PC-9 (cell line): ENCODE measurements around the gene CDX1. TPM values are rescaled to one million over a fixed set of nuclear protein-coding genes. Genes with fewer than 3 reads are reported as not detected.

Experiments
- BruUV-seq: library from RNA; stranded (reverse); fragments of 400-500 nt; replicated peaks from 2 replicates; lab custom pipeline; 2021; lab: Mats Ljungman, UMichigan
- CTCF ChIA-PET: fragments of 300-600 bp; sonication (Branson Sonifier 250); formaldehyde crosslinking; loops from one replicate; lab custom pipeline; 2022; ENCODE audit warnings: antibody characterized with exemption; lab: Charles Lee
- POLR2A ChIA-PET: fragments of 300-600 bp; sonication (Branson Sonifier 250); formaldehyde crosslinking; loops from one replicate; lab custom pipeline; 2022; ENCODE audit warnings: antibody characterized with exemption; ENCODE audit not compliant: unreplicated experiment; lab: Charles Lee
- DNase-seq, 2 experiments: peaks; one replicate each; pipeline versions ENCODE4 v3.0.0 to v3.0.0-alpha.2; 2015 to 2022; ENCODE audit warnings: mixed read lengths in 1 of 2
- H2AFZ ChIP-seq: fragments of 200-600 bp; sonication (generic); 2 replicates; pipeline ENCODE4 v1.8.1; 2017; ENCODE audit warnings: antibody characterized with exemption
- H3F3A ChIP-seq: fragments of 200-600 bp; sonication (generic); 2 replicates; pipeline ENCODE4 v1.8.1; 2017; ENCODE audit warnings: antibody characterized with exemption, mild to moderate bottlenecking, low read depth; ENCODE audit not compliant: insufficient read depth
- H3K27ac ChIP-seq: fragments of 200-600 bp; sonication (generic); 2 replicates; pipeline ENCODE4 v1.6.1; 2016; ENCODE audit warnings: mixed run types
- H3K27me3 ChIP-seq: fragments of 200-600 bp; sonication (generic); 2 replicates; pipeline ENCODE4 v1.6.1; 2016; ENCODE audit warnings: low read depth, mixed run types; ENCODE audit not compliant: insufficient read depth
- H3K36me3 ChIP-seq: fragments of 200-600 bp; sonication (generic); 2 replicates; pipeline ENCODE4 v1.6.1; 2016; ENCODE audit warnings: low read depth, mixed run types
- H3K4me1 ChIP-seq: fragments of 200-600 bp; sonication (generic); replicated peaks from 2 replicates; pipeline ENCODE4 v1.6.1; 2016; ENCODE audit warnings: mixed run types; ENCODE audit not compliant: insufficient read depth
- H3K4me2 ChIP-seq: fragments of 200-600 bp; sonication (generic); 2 replicates; pipeline ENCODE4 v1.6.1; 2017; ENCODE audit warnings: mixed run types
- H3K4me3 ChIP-seq: fragments of 200-600 bp; sonication (generic); 2 replicates; pipeline ENCODE4 v1.6.1; 2016; ENCODE audit warnings: mixed run types
- H3K79me2 ChIP-seq: fragments of 200-600 bp; sonication (generic); 2 replicates; pipeline ENCODE4 v1.6.1; 2017; ENCODE audit warnings: low read depth, mixed run types
- H3K9me2 ChIP-seq: fragments of 200-600 bp; sonication (generic); 2 replicates; pipeline ENCODE4 v1.8.1; 2017; ENCODE audit warnings: mild to moderate bottlenecking; ENCODE audit not compliant: insufficient read depth
- H3K9me3 ChIP-seq: fragments of 200-600 bp; sonication (generic); 2 replicates; pipeline ENCODE4 v1.8.1; 2016; ENCODE audit warnings: low read depth; ENCODE audit not compliant: insufficient read depth
- H4K20me1 ChIP-seq: fragments of 200-600 bp; sonication (generic); 2 replicates; pipeline ENCODE4 v1.8.1; 2017; ENCODE audit not compliant: insufficient read depth
- CTCF ChIP-seq: fragments of 200-600 bp; sonication (generic); conservative IDR thresholded peaks from 2 replicates; pipeline ENCODE4 v1.6.1; 2017; ENCODE audit warnings: mixed run types, antibody characterized with exemption, mild to moderate bottlenecking, moderate library complexity
- EZH2 ChIP-seq: fragments of 200-600 bp; sonication (generic); IDR thresholded peaks from 2 replicates; pipeline ENCODE4 v1.8.0; 2017; ENCODE audit warnings: antibody characterized with exemption, low read depth
- intact Hi-C: fragments of 100-400 bp; cut with micrococcal nuclease; formaldehyde crosslinking; loops from one replicate; pipeline ENCODE4 v1.10.0; 2022; ENCODE audit not compliant: unreplicated experiment
- total RNA-seq: library from RNA; stranded (reverse); gene quantifications from 2 replicates; pipeline ENCODE4 v1.2.3, GENCODE V29; 2021

Gene CDX1
- total RNA-seq, 1 experiment from 2014 or later, result not detected

- no peak for DNase-seq
- BruUV-seq, result no TSS peak
Observed at GRCh38 chr5:150190503-150190979, 24.0 kb downstream of the CDX1 start.

GRCh38 chr5:150190987-150191386 lies 24.4 kb downstream of the CDX1 start:
- no peak overlapping the region for H3K27ac ChIP-seq
- peaks cover 25% of the 10 kb centered on the region for H3K27me3 ChIP-seq
- TF ChIP-seq CTCF (no peak), EZH2 (no peak)
- H3K79me2 ChIP-seq, result no peaks in the 10 kb centered on the region
- no peaks in the 10 kb centered on the region for H3K36me3 ChIP-seq
- H3K4me3 ChIP-seq, result no peak overlapping the region
- H3K4me1 ChIP-seq, result 0 out of 2 replicates have a peak, but pooled peaks cover 5% of the 10 kb centered on the region
- ChIA-PET CTCF (no interaction called here), POLR2A (interaction anchor here (0.6 kb wide), 1 partner anchor 241 kb away, joined by 13 read pairs; no protein-coding TSS in a partner anchor)
- intact Hi-C loops, result no loop called here
- H3F3A ChIP-seq, result no peaks in the 10 kb centered on the region
- no peaks in the 10 kb centered on the region for H3K9me3 ChIP-seq
- H4K20me1 ChIP-seq, result no peaks in the 10 kb centered on the region
- no peak overlapping the region for H2AFZ ChIP-seq
- peak in 1 of 2 experiments; percentile 10 for DNase-seq
- 0 out of 2 replicates have a peak overlapping the region, but pooled peaks have one; percentile 11 for H3K4me2 ChIP-seq
- no peaks in the 10 kb centered on the region for H3K9me2 ChIP-seq
- BruUV-seq, result no TSS peak

More at GRCh38 chr5:150190503-150190979, 24.0 kb downstream of the CDX1 start:
- Histone ChIP-seq H3K9me3 (no peaks in the 10 kb centered on the region), H3K4me3 (no peak overlapping the region), H3F3A (no peaks in the 10 kb centered on the region), H3K27me3 (peaks cover 25% of the 10 kb centered on the region), H3K4me1 (0 out of 2 replicates have a peak, but pooled peaks cover 5% of the 10 kb centered on the region), H3K4me2 (0 out of 2 replicates have a peak overlapping the region, but pooled peaks have one; percentile 11), H3K36me3 (no peaks in the 10 kb centered on the region), H3K27ac (no peak overlapping the region), H4K20me1 (no peaks in the 10 kb centered on the region), H2AFZ (no peak overlapping the region), H3K79me2 (no peaks in the 10 kb centered on the region), H3K9me2 (no peaks in the 10 kb centered on the region)
- POLR2A ChIA-PET, result no interaction called here
- TF ChIP-seq CTCF (no peak), EZH2 (no peak)
- CTCF ChIA-PET, result no interaction called here
- intact Hi-C loops, result no loop called here

- CTCF ChIA-PET, result no interaction called here
Observed at GRCh38 chr5:150192462-150192861, 25.9 kb downstream of the CDX1 start.

More at GRCh38 chr5:150192462-150192861, 25.9 kb downstream of the CDX1 start:
- Histone ChIP-seq H3K4me1 (0 out of 2 replicates have a peak, but pooled peaks cover 5% of the 10 kb centered on the region), H4K20me1 (no peaks in the 10 kb centered on the region), H3K36me3 (no peaks in the 10 kb centered on the region), H3K27ac (no peak overlapping the region), H3K4me3 (no peak overlapping the region), H3K9me2 (no peaks in the 10 kb centered on the region), H3K79me2 (no peaks in the 10 kb centered on the region), H2AFZ (no peak overlapping the region), H3K4me2 (no peak overlapping the region), H3F3A (no peaks in the 10 kb centered on the region), H3K9me3 (no peaks in the 10 kb centered on the region), H3K27me3 (peaks cover 25% of the 10 kb centered on the region)
- no peak for DNase-seq
- intact Hi-C loops, result no loop called here
- TF ChIP-seq CTCF (no peak), EZH2 (no peak)
- POLR2A ChIA-PET, result no interaction called here
- no TSS peak for BruUV-seq
